C1 segment of cervical spinal cord (tissue), 14 donors: ENCODE data around the gene HIGD2B.
"Not testable (repeated sequence)": the region's sequence is repeated elsewhere in the genome, so short reads cannot be mapped to it uniquely, and the experiment has no call there.

Source experiments
- DNase-seq, 14 donors: peaks; one replicate each; lab custom pipeline; 2025; lab: John Stamatoyannopoulos, UW

Gene HIGD2B

GRCh38 chr15:72676838-72677237 lies 9.1 kb downstream of the HIGD2B start:
- no peak for DNase-seq

- DNase-seq, result no peak
Observed at GRCh38 chr15:72671525-72671924, 14.5 kb downstream of the HIGD2B start.

- DNase-seq, result not testable (repeated sequence)
Observed at GRCh38 chr15:72670656-72671352, 15.2 kb downstream of the HIGD2B start.

GRCh38 chr15:72669803-72670202 lies 16.2 kb downstream of the HIGD2B start:
- not testable (repeated sequence) for DNase-seq

- DNase-seq, result not testable (repeated sequence)
Observed at GRCh38 chr15:72665706-72666105, 20.3 kb downstream of the HIGD2B start.

- DNase-seq, result not testable (repeated sequence)
Observed at GRCh38 chr15:72663931-72664330, 22.1 kb downstream of the HIGD2B start.

DNA sequence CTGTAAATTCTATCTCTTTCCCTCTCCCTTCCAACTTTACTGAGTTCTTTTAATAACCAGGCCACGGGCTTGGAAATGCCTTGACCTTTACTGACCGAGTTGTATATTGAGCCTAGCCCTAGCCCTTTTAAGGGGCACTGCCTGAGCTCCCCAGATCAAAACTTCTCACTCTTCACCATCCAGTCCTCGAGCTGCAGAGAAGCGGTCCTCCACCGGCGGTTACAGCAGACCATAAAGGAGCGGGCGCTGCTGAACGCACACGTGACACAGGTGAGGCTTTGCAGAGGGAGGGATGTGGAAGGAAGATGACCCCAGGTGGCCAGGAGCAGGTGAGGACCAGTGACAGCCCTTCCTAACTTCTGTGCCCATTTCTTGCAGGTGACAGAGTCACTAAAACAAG lies 24.9 kb downstream of the HIGD2B start:
- not testable (repeated sequence) for DNase-seq

GRCh38 chr15:72656014-72656413 lies 30.0 kb downstream of the HIGD2B start:
- DNase-seq, result not testable (repeated sequence)

- DNase-seq, result not testable (repeated sequence)
Observed at GRCh38 chr15:72654397-72654796, 31.6 kb downstream of the HIGD2B start, which contains the start of gene GOLGA6B. Gene GOLGA6B (plus strand): TSS chr15:72654697. CDS start chr15:72654738, 41 bp downstream.

DNA sequence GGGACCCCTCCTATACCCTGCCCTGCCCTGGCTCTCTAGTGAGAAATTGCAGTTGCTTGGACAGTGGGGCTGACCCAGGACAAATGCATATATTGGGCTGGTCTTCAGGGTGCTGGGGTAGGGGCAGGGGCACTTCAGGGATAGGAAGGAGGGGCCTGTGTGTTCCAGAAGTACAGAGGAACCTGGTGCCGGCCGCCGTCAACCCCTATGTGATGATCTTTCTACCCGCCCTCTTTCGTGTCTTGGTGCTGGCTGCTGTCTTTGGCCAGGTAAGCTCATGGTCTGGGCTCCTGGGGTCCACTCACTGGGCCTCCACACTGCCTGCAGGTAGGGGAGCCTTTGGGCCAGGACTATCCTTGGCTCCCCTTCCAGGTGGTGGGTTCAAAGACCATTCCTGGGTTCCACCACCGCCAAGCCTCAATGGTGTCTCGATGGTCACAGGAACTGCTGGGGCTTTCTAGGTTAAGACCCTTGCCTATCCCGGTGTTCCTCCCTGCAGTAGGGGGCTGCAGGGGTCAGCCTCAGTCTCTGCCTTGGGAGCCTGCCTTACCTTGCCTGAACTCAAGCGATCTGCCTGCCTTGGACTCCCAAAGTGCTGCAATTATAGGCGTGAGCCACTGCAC lies 37.2 kb downstream of the HIGD2B start:
- DNase-seq, result not testable (repeated sequence)

GRCh38 chr15:72642271-72642670 lies 43.7 kb downstream of the HIGD2B start:
- not testable (repeated sequence) for DNase-seq

- DNase-seq, result not testable (repeated sequence)
Observed at GRCh38 chr15:72639759-72640483, 46.1 kb downstream of the HIGD2B start.

GRCh38 chr15:72636519-72637282 lies 49.3 kb downstream of the HIGD2B start:
- DNase-seq, result not testable (repeated sequence)

DNA sequence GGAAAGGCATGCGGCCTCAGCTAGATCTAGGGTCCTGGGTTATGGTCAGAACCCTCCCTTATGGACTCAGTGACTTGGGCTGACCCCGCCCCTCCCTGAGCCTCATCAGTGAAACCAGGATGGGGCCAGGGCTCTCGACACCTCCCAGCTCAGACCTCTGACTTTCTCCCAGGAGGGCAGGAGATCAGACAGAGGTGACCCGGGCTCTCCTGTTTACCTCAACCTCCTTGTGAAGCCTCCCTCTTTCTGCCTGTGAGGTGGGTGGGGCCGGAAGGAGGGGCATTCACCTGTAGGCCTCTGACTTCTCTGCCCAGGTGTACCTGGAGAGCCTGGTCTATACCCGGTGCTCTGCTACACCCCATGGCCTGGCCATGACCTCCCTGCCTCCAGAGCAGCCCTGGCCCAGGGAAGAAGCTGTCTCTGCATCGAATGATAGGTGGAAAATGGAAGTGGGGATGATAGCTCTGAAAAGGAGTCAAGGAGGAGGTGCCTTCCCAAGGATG lies 56.9 kb downstream of the HIGD2B start:
- DNase-seq, result not testable (repeated sequence)

- DNase-seq, result not testable (repeated sequence)
Observed at GRCh38 chr15:72628249-72629067, 57.5 kb downstream of the HIGD2B start.

GRCh38 chr15:72626153-72626552 lies 59.8 kb downstream of the HIGD2B start:
- not testable (repeated sequence) for DNase-seq
